Stimulated activated CD4-positive, alpha-beta T cell treated with anti-CD3 and anti-CD28 coated beads, Interleukin-1b, Interleukin-23, amount 100 ng/mL, for 24 hours (primary cell): ENCODE results near the gene P2RY8.
"Not testable (repeated sequence)": the region's sequence is repeated elsewhere in the genome, so short reads cannot be mapped to it uniquely, and the experiment has no call there.

Experiments
- DNase-seq, 4 experiments: peaks; one replicate each; pipeline ENCODE4 v3.0.0-alpha.2; 2020; ENCODE audit warnings: low read depth in 4 of 4, low spot score in 1 of 4

Gene P2RY8

DNA sequence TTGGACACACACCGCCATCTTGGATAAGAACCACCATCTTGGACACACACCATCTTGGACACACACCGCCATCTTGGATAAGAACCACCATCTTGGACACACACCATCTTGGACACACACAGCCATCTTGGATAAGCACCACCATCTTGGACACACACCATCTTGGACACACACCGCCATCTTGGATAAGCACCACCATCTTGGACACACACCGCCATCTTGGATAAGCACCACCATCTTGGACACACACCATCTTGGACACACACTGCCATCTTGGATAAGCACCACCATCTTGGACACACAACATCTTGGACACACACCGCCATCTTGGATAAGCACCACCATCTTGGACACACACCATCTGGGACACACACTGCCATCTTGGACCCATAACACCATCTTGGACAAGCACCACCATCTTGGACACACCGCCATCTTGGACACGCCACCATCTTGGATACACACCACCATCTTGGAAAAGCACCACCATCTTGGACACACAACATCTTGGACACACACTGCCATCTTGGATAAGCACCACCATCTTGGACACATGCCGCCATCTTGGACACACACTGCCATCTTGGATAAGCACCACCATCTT is 88.9 kb downstream of the P2RY8 start:
- not testable (repeated sequence) for DNase-seq

- DNase-seq: not testable (repeated sequence)
Measured at GRCh38 chrX:1446984-1447968, 89.7 kb downstream of the P2RY8 start.

DNA sequence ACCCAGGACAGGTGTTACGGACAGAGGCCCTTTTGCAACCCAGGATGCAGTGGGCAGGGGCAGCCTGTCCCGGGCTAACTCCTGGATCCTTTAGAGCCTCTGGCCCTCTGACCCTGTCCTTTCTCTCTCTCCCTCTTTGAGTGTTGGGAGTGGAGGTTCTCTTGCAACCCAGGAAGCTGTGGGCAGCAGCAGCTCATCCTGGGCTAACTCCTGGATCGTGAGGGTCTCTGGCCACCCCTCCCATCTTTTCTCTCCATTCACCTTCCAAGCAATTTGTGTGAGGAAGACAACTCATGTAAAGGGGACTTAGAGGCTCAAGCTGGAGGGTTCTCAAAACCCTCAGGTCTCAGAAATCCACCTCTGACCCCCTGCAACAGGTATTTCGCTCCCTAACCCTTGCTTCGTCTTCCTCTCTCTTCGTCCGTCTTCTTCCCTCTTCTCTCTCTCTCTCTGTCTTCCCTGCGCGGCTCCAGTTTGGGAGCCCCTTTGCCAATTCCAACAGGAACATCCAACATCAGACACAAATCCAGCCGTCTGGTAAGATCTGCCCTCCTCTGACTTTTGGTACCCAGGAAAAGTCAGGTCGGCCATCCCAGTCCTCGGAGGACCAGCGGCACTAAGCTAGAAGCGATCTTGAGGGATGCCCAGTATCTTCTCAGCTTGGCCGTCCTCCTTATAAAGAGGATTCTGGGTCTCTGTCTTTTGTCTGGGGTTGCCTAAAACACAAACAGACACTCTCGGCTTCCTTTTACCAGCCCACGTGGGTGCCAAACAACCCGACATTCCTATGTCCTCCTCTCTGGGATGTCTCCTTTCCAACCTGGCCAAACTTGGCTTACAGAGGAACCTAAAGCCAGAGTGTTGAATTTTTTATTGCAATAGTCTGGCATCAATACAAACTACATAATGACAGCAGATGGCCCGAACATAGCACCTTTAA is 92.2 kb downstream of the P2RY8 start:
- DNase-seq: no peak

DNA sequence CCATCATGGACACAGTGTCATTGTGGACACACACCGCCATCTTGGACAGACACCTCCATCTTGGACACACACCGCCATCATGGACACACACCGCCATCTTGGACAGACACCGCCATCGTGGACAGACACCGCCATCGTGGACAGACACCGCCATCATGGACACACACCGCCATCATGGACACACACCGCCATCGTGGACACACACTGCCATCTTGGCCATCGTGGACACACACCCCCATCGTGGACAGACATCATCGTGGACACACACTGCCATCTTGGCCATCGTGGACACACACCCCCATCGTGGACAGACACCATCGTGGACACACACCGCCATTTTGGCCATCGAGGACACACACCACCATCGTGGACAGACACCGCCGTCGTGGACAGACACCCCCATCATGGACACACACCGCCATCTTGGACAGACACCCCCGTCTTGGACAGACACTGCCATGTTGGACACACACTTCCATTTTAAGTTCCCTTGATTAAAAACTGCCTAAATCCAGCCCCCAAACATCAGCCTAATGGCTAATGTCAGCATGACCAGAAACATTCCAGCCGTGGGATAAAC is 93.4 kb downstream of the P2RY8 start:
- DNase-seq: no peak

- no peak for DNase-seq
Measured at GRCh38 chrX:1442724-1443367, 94.1 kb downstream of the P2RY8 start.

DNA sequence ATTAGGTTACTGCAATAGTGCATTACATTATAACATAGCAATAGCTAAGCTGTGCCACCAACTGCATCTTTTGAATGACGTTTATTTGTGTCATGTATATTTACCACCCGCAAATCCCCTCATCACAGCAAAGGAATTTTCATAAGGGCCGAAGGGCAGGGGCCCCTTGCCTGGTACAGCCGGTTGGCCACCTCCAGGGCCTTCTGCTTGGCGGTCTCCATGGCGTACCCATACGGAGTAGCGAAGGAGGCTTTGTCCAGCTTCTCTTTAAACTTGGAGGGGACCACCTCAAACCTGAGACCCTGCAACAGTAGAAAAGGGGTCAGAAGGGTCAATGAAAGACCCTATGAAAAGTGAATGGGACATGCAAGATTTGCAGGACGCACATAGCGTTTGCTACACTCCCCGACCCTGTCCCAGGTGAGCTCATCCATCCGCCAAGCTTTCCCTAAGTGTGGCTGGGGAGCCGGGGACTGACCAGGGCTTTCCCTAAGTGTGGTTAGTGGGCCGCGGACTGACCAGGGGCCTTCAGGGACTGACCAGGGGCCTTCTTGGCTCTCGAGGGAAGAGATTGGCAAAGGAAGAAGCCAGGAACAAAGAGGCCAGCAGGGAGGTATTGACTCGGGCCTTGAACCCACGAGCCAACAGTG is 94.8 kb downstream of the P2RY8 start:
- no peak for DNase-seq

DNA sequence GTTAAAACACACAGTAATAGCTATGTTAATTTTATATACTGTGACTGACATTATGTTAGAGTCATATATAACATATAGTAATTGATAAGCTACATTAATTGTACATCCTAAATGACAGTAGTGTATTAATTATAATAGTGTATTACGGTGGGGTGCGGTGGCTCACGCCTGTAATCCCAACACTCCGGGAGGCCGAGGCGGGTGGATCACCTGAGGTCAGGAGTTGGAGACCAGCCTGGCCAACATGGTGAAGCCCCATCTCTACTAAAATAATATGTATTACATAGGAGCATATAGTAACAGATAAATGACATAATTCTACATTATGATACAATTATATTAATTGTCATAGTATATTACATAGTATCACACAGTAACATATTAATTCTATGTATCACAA is 96.5 kb downstream of the P2RY8 start:
- DNase-seq: no peak

DNA sequence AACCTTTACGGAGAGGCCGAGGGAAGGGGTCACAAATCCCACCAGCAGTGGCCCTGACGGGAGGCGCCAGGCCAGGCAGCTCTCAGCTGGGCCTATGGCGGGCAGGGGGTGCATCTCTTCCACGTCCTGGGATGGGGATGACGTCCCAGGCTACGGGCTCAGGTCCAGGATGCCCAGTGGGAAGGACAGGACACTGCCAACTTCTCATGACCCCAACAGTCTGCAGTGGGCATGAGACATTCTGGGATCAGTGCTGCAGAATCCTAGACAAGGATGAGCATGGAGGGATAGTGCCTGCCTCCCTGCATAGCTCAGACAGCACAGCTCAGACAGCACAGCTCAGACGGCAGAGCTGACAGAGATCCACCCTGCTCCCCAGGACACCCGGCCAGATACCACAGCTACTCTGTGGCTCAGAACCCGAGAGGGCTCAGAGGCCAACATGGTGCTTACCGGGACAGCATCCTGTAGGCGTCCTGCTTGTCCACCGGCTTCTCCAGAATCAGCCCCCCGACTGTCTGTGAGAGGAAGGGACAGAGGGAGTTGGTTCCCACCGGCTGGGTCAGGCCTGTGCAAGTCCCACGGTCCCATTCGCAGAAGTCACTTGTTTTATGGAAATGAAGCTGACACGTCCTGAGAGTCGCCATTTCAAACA is 101.6 kb downstream of the P2RY8 start:
- DNase-seq: no peak

DNA sequence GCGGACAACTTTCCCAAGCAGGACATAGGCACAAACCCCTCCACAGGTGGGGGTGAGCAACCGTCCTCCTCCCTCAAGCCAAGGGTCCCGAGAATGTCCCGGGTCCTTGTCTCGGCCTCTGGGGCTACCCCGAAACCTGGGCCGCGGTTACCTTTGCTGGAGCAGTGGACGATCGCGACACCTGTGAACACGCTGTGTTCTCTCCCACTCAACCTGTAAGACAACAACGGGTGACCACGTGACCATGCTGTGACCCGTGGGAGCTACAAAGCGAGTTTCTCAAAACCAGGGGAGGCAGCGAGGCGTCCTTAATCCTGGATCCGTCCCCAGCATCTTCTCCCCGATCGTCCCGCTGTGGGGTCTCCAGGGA is 102.1 kb downstream of the P2RY8 start:
- no peak for DNase-seq

DNA sequence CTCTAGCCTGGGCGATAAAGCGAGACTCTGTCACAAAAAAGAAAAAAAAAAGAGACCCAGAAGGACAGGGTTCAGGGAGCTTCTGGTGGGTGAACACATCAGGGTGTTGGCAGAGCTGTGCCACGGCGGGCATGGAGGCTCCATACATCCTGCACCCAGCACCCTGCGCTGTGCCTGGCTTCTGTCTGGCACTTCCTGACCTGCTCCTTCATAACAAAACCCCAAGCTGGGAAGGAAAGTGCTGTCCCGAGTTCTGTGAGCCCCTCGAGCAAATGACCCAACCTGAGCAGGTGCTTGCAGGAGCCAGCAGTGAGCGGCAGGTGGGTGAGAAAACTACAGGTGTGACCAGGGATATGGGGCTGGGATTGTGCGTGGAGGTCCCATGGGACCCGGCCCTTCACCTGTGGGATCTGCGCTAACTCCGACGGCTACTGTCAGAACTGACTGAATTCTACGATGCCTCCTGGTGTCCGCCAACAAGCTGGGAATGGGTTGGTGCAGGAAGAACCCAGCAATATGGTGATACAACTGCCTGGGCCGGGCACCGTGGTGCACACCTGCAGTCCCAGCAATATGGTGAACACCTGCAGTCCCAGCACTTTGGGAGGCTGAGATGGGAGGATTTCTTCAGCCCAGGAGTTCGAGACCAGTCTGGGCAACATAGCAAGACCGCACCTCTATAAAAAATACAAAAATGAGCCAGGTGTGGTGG is 103.2 kb downstream of the P2RY8 start:
- no peak for DNase-seq

GRCh38 chrX:1430451-1430850 is 106.5 kb downstream of the P2RY8 start:
- no peak for DNase-seq

DNA sequence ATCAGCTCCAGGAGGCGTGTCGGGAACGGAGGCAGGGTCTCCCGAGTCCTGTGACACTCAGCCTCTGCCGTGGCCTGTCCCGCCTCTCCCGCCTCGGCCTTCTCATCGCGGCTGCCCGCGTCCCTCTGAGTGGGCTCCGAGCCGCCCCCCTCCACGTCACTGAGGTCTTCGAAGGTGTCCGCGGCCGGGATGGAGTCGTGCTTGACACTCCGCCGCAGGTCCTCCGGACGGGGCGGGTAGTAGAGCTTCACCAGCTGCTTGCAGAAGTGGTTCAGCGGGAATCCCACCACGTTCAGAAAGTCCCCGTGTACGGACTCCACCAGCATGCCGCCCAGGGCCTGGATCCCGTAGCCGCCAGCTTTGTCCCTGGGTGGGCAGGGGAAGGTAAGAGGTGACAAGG is 109.2 kb downstream of the P2RY8 start:
- DNase-seq: no peak

DNA sequence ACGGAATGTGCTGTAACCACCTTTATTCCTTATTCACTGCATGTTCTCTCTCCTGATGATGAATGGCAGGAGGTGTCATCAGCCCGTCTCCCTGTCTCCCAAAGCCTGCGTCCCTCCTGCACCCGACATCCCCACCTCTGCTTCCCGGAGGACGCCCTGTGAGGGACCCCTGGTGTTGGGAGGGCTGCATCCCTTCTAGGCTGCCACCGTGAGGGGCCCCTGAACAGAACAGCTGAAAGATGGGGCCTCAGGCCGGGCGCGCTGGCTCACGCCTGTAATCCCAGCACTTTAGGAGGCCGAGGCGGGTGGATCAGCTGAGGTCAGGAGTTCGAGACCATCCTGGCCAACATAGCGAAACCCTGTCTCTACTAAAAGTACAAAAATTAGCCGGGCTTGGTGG is 110.7 kb downstream of the P2RY8 start:
- DNase-seq: not testable (repeated sequence)

DNA sequence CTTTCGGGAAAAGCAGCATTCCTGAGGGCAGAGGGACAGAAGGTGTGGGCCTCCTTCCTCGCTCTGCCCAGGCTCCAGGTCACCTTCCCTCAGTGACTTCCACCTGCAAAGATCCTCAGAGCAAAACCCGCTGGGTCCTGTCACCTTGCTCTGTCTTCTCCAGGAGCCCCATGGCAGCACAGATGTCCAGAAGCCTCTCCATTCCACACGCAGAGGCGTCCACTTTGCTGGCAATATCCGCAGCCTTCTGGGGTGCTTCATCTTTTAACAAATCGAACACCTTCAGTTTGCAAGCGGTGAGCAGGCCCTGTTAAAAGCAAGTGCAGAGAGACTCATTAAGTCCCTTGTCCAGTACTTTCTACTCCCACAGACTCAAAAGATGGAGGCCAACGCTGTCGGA is 111.6 kb downstream of the P2RY8 start:
- DNase-seq: no peak

DNA sequence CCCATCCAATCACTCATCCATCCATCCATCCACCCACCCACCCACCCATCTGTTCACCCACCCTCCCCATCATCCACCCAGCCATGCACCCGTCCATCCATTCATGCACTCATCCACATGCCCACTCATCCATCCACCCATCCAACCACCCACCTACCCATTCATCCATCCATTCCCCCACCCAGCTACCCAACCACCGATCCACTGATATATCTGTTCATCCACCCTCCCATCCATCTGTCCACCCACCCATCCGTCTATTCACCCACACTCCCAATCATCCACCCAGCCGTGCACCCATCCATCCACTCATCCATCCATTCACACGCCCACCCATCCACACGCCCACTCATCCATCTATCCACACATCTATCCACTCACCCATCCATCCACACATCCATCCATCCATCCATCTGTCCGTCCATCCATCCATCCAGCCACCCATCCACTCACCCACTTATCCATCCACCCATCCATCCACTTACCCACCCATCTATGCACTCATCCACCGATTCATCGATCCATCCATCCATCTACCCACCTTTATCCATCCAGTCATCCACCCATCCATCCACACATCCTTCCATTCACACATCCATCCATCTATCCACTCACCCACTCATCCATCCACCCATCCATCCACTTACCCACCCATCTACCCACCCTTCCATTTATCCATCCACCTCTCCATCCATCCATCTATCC is 112.7 kb downstream of the P2RY8 start:
- DNase-seq: no peak

- DNase-seq: no peak
Measured at GRCh38 chrX:1423215-1423614, 113.8 kb downstream of the P2RY8 start.

- DNase-seq: no peak
Measured at GRCh38 chrX:1422135-1422465, 114.9 kb downstream of the P2RY8 start.

- no peak for DNase-seq
Measured at GRCh38 chrX:1421433-1422134, 115.4 kb downstream of the P2RY8 start.
